Breast epithelium (tissue), 3 donors: ENCODE data around the gene EOLA1.
"Not testable (repeated sequence)": the region's sequence is repeated elsewhere in the genome, so short reads cannot be mapped to it uniquely, and the experiment has no call there.

ENCODE experiments used
- CTCF ChIP-seq, 3 donors: fragments of 450-650 bp; IDR thresholded peaks; one replicate each; pipeline ENCODE4 v1.5.1; 2016 to 2017; ENCODE audit warnings: antibody characterized with exemption in 3 of 3, mild to moderate bottlenecking in 3 of 3, moderate library complexity in 3 of 3
- POLR2A ChIP-seq: fragments of 450-650 bp; IDR thresholded peaks from one replicate; pipeline ENCODE4 v1.6.1; 2016; ENCODE audit warnings: antibody characterized with exemption, mild to moderate bottlenecking, moderate library complexity
- POLR2AphosphoS5 ChIP-seq, 3 donors: sonication (generic); formaldehyde crosslinking; IDR thresholded peaks; one replicate each; pipeline ENCODE4 v1.6.1; 2017; ENCODE audit warnings: antibody characterized with exemption in 3 of 3

GRCh38 chrX:149550454-149550853, 9.6 kb downstream of the EOLA1 start:
- not testable (repeated sequence) for TF ChIP-seq CTCF (IDR thresholded peaks at IDR 0.05); POLR2A; POLR2AphosphoS5 (IDR thresholded peaks at IDR 0.05)
